GM06990 (cell line): ENCODE results near the gene C2CD2.
"Not testable (repeated sequence)": the region's sequence is repeated elsewhere in the genome, so short reads cannot be mapped to it uniquely, and the experiment has no call there.

Experiments
- DNase-seq: peaks from one replicate; pipeline ENCODE4 v3.0.0-alpha.2; 2011; ENCODE audit not compliant: insufficient read length; ENCODE audit errors: extremely low read depth
- H3K27me3 ChIP-seq: replicated peaks from 2 replicates; pipeline ENCODE4 v1.6.0; 2011; ENCODE audit warnings: low read length; ENCODE audit not compliant: control insufficient read depth, insufficient read depth
- H3K36me3 ChIP-seq: 2 replicates; pipeline ENCODE4 v1.5.1; 2011; ENCODE audit warnings: low read length; ENCODE audit not compliant: control insufficient read depth, insufficient read depth
- H3K4me3 ChIP-seq: replicated peaks from 2 replicates; pipeline ENCODE4 v1.5.1; 2011; ENCODE audit warnings: low read depth, mild to moderate bottlenecking, control low read depth, low read length
- CTCF ChIP-seq: IDR thresholded peaks from 2 replicates; pipeline ENCODE4 v1.5.1; 2011; ENCODE audit warnings: low read length, control low read depth, mild to moderate bottlenecking, inconsistent platforms; ENCODE audit not compliant: insufficient read depth, poor library complexity, severe bottlenecking

Gene C2CD2

GRCh38 chr21:41995577-41995976 lies 41.8 kb upstream of the C2CD2 start:
- no peak for DNase-seq
- no peak for TF ChIP-seq CTCF
- peaks cover 24% of the 10 kb centered on the region for H3K36me3 ChIP-seq
- H3K27me3 ChIP-seq, result no peaks in the 10 kb centered on the region
- H3K4me3 ChIP-seq, result no peak overlapping the region

GRCh38 chr21:41994613-41995012 lies 40.8 kb upstream of the C2CD2 start:
- peaks cover 22% of the 10 kb centered on the region for H3K36me3 ChIP-seq
- not testable (repeated sequence) for H3K27me3 ChIP-seq, H3K4me3 ChIP-seq, DNase-seq

GRCh38 chr21:41993744-41994143 lies 39.9 kb upstream of the C2CD2 start:
- DNase-seq, result no peak
- no peak overlapping the region for H3K4me3 ChIP-seq
- no peaks in the 10 kb centered on the region for H3K27me3 ChIP-seq
- TF ChIP-seq CTCF, result no peak
- H3K36me3 ChIP-seq, result peaks cover 22% of the 10 kb centered on the region

- peaks cover 22% of the 10 kb centered on the region for H3K36me3 ChIP-seq
- DNase-seq, result no peak
- H3K4me3 ChIP-seq, result no peak overlapping the region
- no peak for TF ChIP-seq CTCF
- no peaks in the 10 kb centered on the region for H3K27me3 ChIP-seq
These were observed 38.8 kb upstream of the C2CD2 start for GRCh38 chr21:41992576-41992975.

GRCh38 chr21:41991659-41992058 lies 37.8 kb upstream of the C2CD2 start:
- no peaks in the 10 kb centered on the region for H3K27me3 ChIP-seq
- peaks cover 22% of the 10 kb centered on the region for H3K36me3 ChIP-seq
- H3K4me3 ChIP-seq, result no peak overlapping the region
- DNase-seq, result no peak
- no peak for TF ChIP-seq CTCF

GRCh38 chr21:41989698-41990097 lies 35.9 kb upstream of the C2CD2 start:
- DNase-seq, result no peak
- no peak overlapping the region for H3K4me3 ChIP-seq
- peaks cover 18% of the 10 kb centered on the region for H3K36me3 ChIP-seq
- TF ChIP-seq CTCF, result no peak
- no peaks in the 10 kb centered on the region for H3K27me3 ChIP-seq
